Activated naive CD4-positive, alpha-beta T cell treated with anti-CD3 and anti-CD28 coated beads, Interleukin-2, amount 50 U/mL, for 72 hours (primary cell): ENCODE data around the gene SACM1L. TPM values are rescaled to one million over a fixed set of nuclear protein-coding genes. Genes with fewer than 3 reads are reported as not detected.
"Not testable (repeated sequence)": the region's sequence is repeated elsewhere in the genome, so short reads cannot be mapped to it uniquely, and the experiment has no call there.

ENCODE experiments used
- ATAC-seq, 2 donors: fragments of 150-1000 bp; cut with Tn5 transposase; 2 replicates each; pipeline ENCODE4 v1.10.0; 2021; ENCODE audit warnings: mild to moderate bottlenecking in 2 of 2, moderate library complexity in 2 of 2
- DNase-seq, 2 donors: peaks; one replicate each; pipeline ENCODE4 v3.0.0; 2021 to 2022; ENCODE audit warnings: low spot score in 2 of 2
- H3K27ac Mint-ChIP-seq, 2 donors: one replicate each; pipeline ENCODE4 v1.8.0; 2022; ENCODE audit warnings: mild to moderate bottlenecking in 2 of 2, mixed read lengths in 2 of 2
- H3K36me3 Mint-ChIP-seq, 2 donors: one replicate each; pipeline ENCODE4 v1.8.0; 2022; ENCODE audit warnings: mixed read lengths in 2 of 2
- H3K9me3 Mint-ChIP-seq, 2 donors: one replicate each; pipeline ENCODE4 v1.8.0; 2022; ENCODE audit warnings: mixed read lengths in 2 of 2
- total RNA-seq, 2 donors: library from RNA; stranded (reverse); gene quantifications; one replicate each; pipeline ENCODE4 v1.2.3, GENCODE V29; 2022

Gene SACM1L
- total RNA-seq, 2 donors from 2014 or later: 61.8 to 99.2 TPM

DNA sequence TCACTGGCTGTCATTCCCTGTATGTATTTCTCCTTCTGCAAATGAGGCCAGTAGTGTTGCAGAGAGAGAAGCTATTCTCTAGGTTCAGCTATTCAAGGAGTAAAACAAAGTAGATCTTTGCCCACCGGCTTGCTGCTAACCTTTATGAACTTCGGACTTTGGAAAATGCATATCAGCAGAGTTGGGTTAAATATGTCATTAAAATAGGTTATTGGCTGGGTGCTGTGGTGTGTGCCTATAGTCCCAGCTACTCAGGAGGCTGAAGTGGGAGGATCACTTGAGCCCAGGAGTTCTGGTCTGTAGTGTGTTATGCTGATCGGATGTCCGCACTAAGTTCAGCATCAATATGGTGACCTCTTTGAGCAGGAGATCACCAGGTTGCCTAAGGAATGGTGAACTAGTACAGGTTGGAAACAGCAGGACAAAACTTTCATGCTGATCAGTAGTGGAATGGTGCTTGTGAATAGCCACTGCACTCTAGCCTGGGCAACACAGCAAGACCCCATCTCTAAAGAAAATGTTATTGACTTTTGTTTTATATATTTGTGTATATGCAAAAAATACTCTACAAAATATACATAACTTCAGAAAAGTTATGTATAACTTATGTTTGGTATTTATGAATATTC is 53.4 kb downstream of the SACM1L start:
- ATAC-seq (no peak), DNase-seq (no peak)
- Mint-ChIP-seq H3K27ac (peak overlapping the region in 1 of 2 donors; percentile 45), H3K36me3 (peaks cover 6 to 9% of the 10 kb centered on the region in 2 donors), H3K9me3 (no peaks in the 10 kb centered on the region)

GRCh38 chr3:45746165-45746776 is 57.1 kb downstream of the SACM1L start:
- ATAC-seq (peak in 1 of 2 donors; percentile 28), DNase-seq (no peak)
- H3K9me3 Mint-ChIP-seq: no peaks in the 10 kb centered on the region
- H3K27ac Mint-ChIP-seq: peak overlapping the region; percentile 54 to 77
- peaks cover 0 to 6% of the 10 kb centered on the region in 2 donors for H3K36me3 Mint-ChIP-seq

DNA sequence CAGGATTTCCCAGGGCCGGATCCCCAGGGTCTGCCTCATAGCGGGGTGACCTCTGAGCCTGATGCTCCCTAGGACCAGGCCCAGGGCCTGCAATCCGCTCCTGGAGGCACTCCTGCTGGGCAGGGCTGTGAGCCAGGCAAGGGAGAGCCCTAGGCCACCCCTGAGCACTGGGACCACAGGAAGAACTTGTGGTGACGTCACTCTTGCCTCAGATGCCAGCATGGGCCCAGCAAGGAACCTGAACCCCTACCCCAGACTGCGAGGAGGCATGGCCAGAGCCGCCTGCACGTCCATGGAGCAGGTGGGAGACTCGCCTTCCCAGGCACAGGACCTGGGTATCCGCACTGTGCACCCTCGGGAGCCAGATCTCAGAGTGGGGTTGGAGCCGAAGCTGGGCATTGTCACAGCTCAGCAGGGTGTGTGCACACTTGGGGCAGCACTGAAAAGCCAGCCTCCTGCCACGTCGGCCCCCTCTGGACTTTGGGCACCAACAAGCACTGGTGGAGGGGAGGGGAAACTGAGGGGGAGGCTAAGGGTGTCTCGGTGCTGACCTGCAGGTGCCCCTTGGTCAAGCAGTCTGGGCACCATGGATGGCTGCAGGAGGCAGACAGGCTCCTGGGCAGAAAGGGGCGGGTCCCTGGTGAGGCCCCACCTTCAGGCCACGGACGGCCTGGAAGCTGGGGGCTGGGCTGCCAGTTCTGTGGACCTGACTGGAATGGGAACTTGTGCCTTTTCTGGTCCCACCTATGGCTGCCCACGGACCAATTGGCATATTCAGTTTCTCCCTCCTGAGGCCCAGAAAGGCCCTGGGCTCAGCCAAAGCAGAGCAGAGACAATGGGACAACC is 57.8 kb downstream of the SACM1L start:
- Mint-ChIP-seq H3K27ac (peak overlapping the region in 1 of 2 donors; percentile 54), H3K36me3 (peaks cover 0 to 6% of the 10 kb centered on the region in 2 donors), H3K9me3 (no peaks in the 10 kb centered on the region)
- DNase-seq (no peak), ATAC-seq (peak; percentile 24 to 42)

DNA sequence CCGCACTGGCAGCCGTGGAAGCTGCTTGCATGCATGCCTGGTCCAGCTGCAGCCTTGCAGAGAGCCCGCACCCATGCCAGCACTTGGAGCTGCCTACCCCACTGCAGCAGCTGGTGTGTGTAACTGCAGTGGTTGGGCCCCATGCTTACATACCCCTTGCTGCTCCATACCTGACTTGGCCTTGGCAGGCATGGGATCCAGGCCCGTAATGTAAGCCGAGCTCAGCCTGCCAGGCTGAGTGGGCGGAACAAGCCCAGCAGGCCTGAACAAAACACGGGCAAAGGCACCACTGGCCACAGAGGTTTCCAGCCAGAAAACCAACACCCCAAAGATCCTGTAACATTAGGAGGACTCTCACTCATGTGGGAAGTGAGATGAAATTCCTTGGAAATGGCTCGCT is 58.9 kb downstream of the SACM1L start:
- Mint-ChIP-seq H3K36me3 (peaks cover 0 to 6% of the 10 kb centered on the region in 2 donors), H3K27ac (peak overlapping the region in 1 of 2 donors; percentile 44), H3K9me3 (no peaks in the 10 kb centered on the region)
- DNase-seq (no peak), ATAC-seq (peak in 1 of 2 donors; percentile 7)

- H3K36me3 Mint-ChIP-seq, H3K27ac Mint-ChIP-seq, ATAC-seq, H3K9me3 Mint-ChIP-seq, DNase-seq: not testable (repeated sequence)
Observed at GRCh38 chr3:45749036-45749600, 59.9 kb downstream of the SACM1L start.

GRCh38 chr3:45749880-45750279 is 60.7 kb downstream of the SACM1L start:
- ATAC-seq: no peak
- Mint-ChIP-seq H3K27ac (peak overlapping the region in 1 of 2 donors; percentile 2), H3K9me3 (no peaks in the 10 kb centered on the region), H3K36me3 (peaks cover 0 to 6% of the 10 kb centered on the region in 2 donors)
- no peak for DNase-seq

GRCh38 chr3:45751537-45752242 is 62.5 kb downstream of the SACM1L start:
- Mint-ChIP-seq H3K9me3 (no peaks in the 10 kb centered on the region), H3K36me3 (no peaks in the 10 kb centered on the region), H3K27ac (peak overlapping the region in 1 of 2 donors; percentile 26)
- ATAC-seq: no peak
- DNase-seq: no peak

DNA sequence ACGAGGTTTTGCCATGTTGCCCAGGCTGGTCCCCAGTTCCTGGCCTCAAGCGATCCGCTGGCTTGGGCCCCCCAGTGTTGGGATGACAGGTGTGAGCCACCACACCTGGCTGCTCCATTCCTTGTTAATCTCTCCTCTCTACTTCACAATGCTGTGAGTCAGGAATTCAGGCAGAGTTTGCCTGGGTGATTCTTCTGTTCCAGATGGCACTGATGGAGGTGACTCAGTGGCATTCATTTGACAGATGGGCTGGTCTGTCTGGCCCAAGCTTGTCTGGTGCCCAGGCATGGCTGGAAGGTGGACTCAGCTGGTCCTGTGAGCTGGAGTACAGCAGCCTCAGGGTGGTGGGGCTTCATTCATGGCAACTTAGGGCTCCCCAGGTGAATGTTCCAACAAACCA is 63.9 kb downstream of the SACM1L start:
- Mint-ChIP-seq H3K9me3 (no peaks in the 10 kb centered on the region), H3K36me3 (no peaks in the 10 kb centered on the region), H3K27ac (peak overlapping the region in 1 of 2 donors; percentile 45)
- no peak for ATAC-seq
- DNase-seq: no peak

DNA sequence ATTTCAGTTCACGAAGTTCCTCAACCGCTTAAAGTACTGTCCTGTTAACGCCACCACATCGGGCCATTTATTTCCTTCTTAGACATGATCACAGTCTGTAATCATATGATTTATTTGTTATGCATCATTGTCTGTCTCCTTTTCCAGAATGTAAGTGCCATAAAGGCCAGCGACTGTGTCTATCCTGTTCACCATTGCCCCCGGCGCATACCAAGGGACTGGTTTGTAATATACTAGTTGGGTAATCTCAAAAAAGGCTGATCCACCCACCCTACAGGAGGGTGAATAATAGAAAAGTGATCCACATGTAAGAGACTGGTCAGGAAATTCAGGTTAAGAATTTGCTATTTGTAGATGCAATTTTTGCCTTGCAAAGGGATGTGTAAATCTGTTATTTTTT is 65.3 kb downstream of the SACM1L start:
- DNase-seq: no peak
- Mint-ChIP-seq H3K36me3 (no peaks in the 10 kb centered on the region), H3K9me3 (no peaks in the 10 kb centered on the region), H3K27ac (no peak overlapping the region)
- no peak for ATAC-seq

GRCh38 chr3:45756055-45756454 is 66.9 kb downstream of the SACM1L start:
- Mint-ChIP-seq H3K27ac (no peak overlapping the region), H3K36me3 (no peaks in the 10 kb centered on the region), H3K9me3 (no peaks in the 10 kb centered on the region)
- no peak for DNase-seq
- ATAC-seq: no peak

GRCh38 chr3:45757141-45757540 is 67.9 kb downstream of the SACM1L start:
- H3K36me3 Mint-ChIP-seq, H3K27ac Mint-ChIP-seq, ATAC-seq, H3K9me3 Mint-ChIP-seq, DNase-seq: not testable (repeated sequence)

DNA sequence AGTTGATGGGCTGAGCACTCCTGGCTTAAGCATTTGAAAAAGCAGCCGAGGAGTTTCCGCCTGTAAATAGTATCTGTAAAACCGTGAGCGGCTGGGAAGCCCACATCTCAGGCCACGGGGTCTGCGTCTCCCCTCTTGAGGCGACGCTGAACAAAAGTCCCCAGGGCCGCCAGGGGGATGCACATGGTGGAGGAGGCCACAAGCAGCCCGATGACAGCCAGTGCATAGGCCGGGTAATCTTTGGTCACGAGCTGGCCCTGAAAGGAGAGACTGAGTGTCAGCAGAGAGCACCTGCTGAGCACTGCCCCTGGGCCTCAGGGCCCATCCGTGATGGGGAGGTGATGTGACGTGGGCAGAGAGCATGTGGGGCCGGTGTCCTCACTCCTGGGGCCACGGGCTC is 69.7 kb downstream of the SACM1L start:
- Mint-ChIP-seq H3K27ac (no peak overlapping the region), H3K9me3 (no peaks in the 10 kb centered on the region), H3K36me3 (no peaks in the 10 kb centered on the region)
- no peak for ATAC-seq
- no peak for DNase-seq

- H3K27ac Mint-ChIP-seq: no peak overlapping the region
- H3K36me3 Mint-ChIP-seq: no peaks in the 10 kb centered on the region
- no peaks in the 10 kb centered on the region for H3K9me3 Mint-ChIP-seq
- DNase-seq (no peak), ATAC-seq (no peak)
Observed at GRCh38 chr3:45759851-45760250, 70.7 kb downstream of the SACM1L start.

GRCh38 chr3:45760878-45761711 is 71.9 kb downstream of the SACM1L start:
- H3K27ac Mint-ChIP-seq: no peak overlapping the region

GRCh38 chr3:45761831-45762230 is 72.6 kb downstream of the SACM1L start:
- DNase-seq (no peak), ATAC-seq (no peak)
- Mint-ChIP-seq H3K9me3 (no peaks in the 10 kb centered on the region), H3K27ac (no peak overlapping the region), H3K36me3 (no peaks in the 10 kb centered on the region)

More at GRCh38 chr3:45760878-45761711, 71.9 kb downstream of the SACM1L start:
- Mint-ChIP-seq H3K9me3 (no peaks in the 10 kb centered on the region), H3K36me3 (no peaks in the 10 kb centered on the region)
- ATAC-seq (peak; percentile 67 to 69), DNase-seq (peak in 1 of 2 donors; percentile 36)
